Measurements from ENCODE around the gene OR2AG2. TPM values are rescaled to one million over a fixed set of nuclear protein-coding genes. Genes with fewer than 3 reads are reported as not detected.

The OR2AG2 gene
- total and polyA plus RNA-seq, 9 of the 15 experiments (the other 6 are each of a cell fraction or from before 2014, with no cell fraction given) = 0.15 to 0.91 (median 0.55) TPM

DNA sequence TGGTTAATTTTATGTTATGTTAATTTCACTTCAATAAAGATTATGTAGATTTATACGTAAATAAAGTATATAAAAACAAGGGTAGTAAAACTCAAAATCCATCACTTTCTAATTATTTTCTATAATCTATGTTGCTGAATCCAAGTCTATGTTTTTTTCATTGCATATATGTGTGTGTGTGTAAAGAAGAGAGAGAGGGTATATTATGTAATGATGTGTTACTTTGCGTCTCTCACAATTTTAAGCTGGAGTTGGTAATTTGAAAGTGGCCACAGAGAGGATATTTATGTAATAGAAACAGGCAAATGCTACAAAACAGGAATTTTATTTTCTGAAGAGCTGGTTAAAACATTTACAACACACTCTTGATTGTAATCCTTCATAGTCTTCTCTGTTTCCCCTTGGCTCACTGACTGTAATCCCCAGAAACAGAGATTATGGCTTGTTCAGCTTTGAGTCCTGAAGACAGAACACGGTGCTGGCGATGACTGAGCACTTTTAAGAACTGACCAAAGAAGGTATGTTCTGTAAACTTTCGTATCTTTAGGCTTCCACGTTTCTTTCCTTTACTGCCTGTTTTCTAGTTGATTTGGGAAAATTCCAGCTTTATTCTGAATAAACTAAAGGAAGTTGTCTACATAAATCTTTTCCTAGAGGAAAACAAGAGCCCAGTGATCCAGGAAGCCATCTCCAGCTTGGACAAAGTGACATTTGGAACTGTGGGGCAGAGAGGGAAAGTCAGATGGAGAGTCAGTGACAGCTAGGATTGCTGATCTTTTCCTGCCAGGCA lies 43.6 kb downstream of the OR2AG2 start (continued):
- TF ChIP-seq, protein P1, sequence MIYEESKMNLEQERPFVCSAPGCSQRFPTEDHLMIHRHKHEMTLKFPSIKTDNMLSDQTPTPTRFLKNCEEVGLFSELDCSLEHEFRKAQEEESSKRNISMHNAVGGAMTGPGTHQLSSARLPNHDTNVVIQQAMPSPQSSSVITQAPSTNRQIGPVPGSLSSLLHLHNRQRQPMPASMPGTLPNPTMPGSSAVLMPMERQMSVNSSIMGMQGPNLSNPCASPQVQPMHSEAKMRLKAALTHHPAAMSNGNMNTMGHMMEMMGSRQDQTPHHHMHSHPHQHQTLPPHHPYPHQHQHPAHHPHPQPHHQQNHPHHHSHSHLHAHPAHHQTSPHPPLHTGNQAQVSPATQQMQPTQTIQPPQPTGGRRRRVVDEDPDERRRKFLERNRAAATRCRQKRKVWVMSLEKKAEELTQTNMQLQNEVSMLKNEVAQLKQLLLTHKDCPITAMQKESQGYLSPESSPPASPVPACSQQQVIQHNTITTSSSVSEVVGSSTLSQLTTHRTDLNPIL (CRISPR knock-in tag; IDR thresholded peaks at IDR 0.05) = no peak
- TF ChIP-seq ZNF197 (CRISPR knock-in tag; IDR thresholded peaks at IDR 0.05; ENCODE audit: low read depth) (no peak), ETS2 (tag; IDR thresholded peaks at IDR 0.05; ENCODE audit: borderline replicate concordance, poor library complexity, severe bottlenecking) (no peak), CBX3 (IDR thresholded peaks at IDR 0.05; ENCODE audit: borderline replicate concordance in 1 of 2, low read length in 2 of 2) (peak in 1 of 2 experiments; percentile 60; a peak in 1 of 3 replicates), MAFG (tag; conservative IDR thresholded peaks at IDR 0.05) (peak; percentile 95), C11orf30 (IDR thresholded peaks at IDR 0.05; ENCODE audit: low read depth) (peak; percentile 93), NFE2 (IDR thresholded peaks at IDR 0.05; ENCODE audit: low read depth) (peak; percentile 97), ZSCAN32 (CRISPR knock-in tag; IDR thresholded peaks at IDR 0.05) (no peak), HNRNPK (IDR thresholded peaks at IDR 0.05; ENCODE audit: low read depth, low read length, poor library complexity, severe bottlenecking) (no peak), ZNF551 (CRISPR knock-in tag; IDR thresholded peaks at IDR 0.05) (no peak), PRMT5 (CRISPR knock-in tag; IDR thresholded peaks at IDR 0.05) (no peak), PTRF (tag; IDR thresholded peaks at IDR 0.05) (no peak), NR2C2 (CRISPR knock-in tag; IDR thresholded peaks at IDR 0.05) (no peak), NR2C2 (tag; IDR thresholded peaks at IDR 0.05) (no peak), ZNF431 (CRISPR knock-in tag; IDR thresholded peaks at IDR 0.05) (no peak), ZNF133 (CRISPR knock-in tag; IDR thresholded peaks at IDR 0.05) (no peak), ZBTB1 (CRISPR knock-in tag; IDR thresholded peaks at IDR 0.05; ENCODE audit: borderline replicate concordance, low read depth) (no peak), TBL1XR1 (IDR thresholded peaks at IDR 0.05; ENCODE audit: low read length in 2 of 2) (no peak), ARID1B (IDR thresholded peaks at IDR 0.05) (peak; percentile 67), CXXC5 (CRISPR knock-in tag; IDR thresholded peaks at IDR 0.05) (0 out of 2 replicates have a peak, but pooled peaks have one; percentile 43)
- TF ChIP-seq, protein P2, sequence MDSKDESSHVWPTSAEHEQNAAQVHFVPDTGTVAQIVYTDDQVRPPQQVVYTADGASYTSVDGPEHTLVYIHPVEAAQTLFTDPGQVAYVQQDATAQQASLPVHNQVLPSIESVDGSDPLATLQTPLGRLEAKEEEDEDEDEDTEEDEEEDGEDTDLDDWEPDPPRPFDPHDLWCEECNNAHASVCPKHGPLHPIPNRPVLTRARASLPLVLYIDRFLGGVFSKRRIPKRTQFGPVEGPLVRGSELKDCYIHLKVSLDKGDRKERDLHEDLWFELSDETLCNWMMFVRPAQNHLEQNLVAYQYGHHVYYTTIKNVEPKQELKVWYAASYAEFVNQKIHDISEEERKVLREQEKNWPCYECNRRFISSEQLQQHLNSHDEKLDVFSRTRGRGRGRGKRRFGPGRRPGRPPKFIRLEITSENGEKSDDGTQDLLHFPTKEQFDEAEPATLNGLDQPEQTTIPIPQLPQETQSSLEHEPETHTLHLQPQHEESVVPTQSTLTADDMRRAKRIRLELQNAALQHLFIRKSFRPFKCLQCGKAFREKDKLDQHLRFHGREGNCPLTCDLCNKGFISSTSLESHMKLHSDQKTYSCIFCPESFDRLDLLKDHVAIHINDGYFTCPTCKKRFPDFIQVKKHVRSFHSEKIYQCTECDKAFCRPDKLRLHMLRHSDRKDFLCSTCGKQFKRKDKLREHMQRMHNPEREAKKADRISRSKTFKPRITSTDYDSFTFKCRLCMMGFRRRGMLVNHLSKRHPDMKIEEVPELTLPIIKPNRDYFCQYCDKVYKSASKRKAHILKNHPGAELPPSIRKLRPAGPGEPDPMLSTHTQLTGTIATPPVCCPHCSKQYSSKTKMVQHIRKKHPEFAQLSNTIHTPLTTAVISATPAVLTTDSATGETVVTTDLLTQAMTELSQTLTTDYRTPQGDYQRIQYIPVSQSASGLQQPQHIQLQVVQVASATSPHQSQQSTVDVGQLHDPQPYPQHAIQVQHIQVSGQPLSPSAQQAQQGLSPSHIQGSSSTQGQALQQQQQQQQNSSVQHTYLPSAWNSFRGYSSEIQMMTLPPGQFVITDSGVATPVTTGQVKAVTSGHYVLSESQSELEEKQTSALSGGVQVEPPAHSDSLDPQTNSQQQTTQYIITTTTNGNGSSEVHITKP (IDR thresholded peaks at IDR 0.05; ENCODE audit: partially characterized antibody) = peak; percentile 11

All from K562 (cell line).